Adipocyte (in vitro differentiated cells): ENCODE results near the gene ASTN2.

Experiments used
- DNase-seq: peaks from one replicate; pipeline ENCODE4 v3.0.0-alpha.2; 2015; ENCODE audit warnings: low read depth
- H3K27me3 ChIP-seq: replicated peaks from 2 replicates; pipeline ENCODE4 v1.7.0; 2013; ENCODE audit warnings: mild to moderate bottlenecking, low read length, moderate library complexity; ENCODE audit not compliant: control insufficient read depth, insufficient read depth
- H3K36me3 ChIP-seq: 2 replicates; pipeline ENCODE4 v1.7.0; 2013; ENCODE audit warnings: low read length, mild to moderate bottlenecking, moderate library complexity; ENCODE audit not compliant: control insufficient read depth, insufficient read depth, severe bottlenecking
- H3K4me1 ChIP-seq: 2 replicates; pipeline ENCODE4 v1.7.0; 2013; ENCODE audit warnings: mild to moderate bottlenecking, low read length, moderate library complexity; ENCODE audit not compliant: control insufficient read depth, insufficient read depth
- H3K4me3 ChIP-seq: 2 replicates; pipeline ENCODE4 v1.7.0; 2013; ENCODE audit warnings: mild to moderate bottlenecking, low read length, moderate library complexity
- H3K9ac ChIP-seq: 2 replicates; pipeline ENCODE4 v1.7.0; 2013; ENCODE audit warnings: mild to moderate bottlenecking, low read length, moderate library complexity
- H3K9me3 ChIP-seq: 2 replicates; pipeline ENCODE4 v1.7.0; 2013; ENCODE audit warnings: mild to moderate bottlenecking, low read length, moderate library complexity; ENCODE audit not compliant: control insufficient read depth

Gene ASTN2

GRCh38 chr9:117242082-117242481, 172.8 kb downstream of the ASTN2 start:
- Histone ChIP-seq H3K4me1 (no peaks in the 10 kb centered on the region), H3K27me3 (no peaks in the 10 kb centered on the region), H3K4me3 (no peak overlapping the region), H3K9me3 (no peaks in the 10 kb centered on the region), H3K36me3 (no peaks in the 10 kb centered on the region), H3K9ac (no peak overlapping the region)
- DNase-seq, result no peak

- DNase-seq, result no peak
- H3K9me3 ChIP-seq, result no peaks in the 10 kb centered on the region
- H3K36me3 ChIP-seq, result no peaks in the 10 kb centered on the region
- no peaks in the 10 kb centered on the region for H3K4me1 ChIP-seq
- H3K27me3 ChIP-seq, result no peaks in the 10 kb centered on the region
- H3K4me3 ChIP-seq, result no peak overlapping the region
- no peak overlapping the region for H3K9ac ChIP-seq
These were observed 175.4 kb downstream of the ASTN2 start for GRCh38 chr9:117239428-117239827.

DNA sequence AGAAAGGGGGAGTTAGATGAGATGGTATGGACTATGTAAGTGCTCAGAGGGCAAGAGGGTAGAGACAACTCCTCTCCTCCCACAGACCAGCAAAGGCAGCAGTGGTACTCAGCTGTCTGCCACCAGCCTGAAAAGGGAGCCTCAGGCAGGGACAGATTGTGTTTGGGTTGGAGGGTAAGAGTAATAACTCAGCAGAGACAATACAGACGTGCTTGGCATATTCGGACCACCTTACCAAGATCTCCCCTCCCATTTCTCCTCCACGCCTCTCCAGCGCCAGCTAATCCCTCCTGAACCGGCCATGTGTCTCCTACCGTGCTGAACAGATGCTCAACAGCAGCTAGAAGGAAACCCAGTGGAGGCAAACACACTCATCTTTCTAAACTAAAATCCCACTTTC, 180.8 kb downstream of the ASTN2 start:
- Histone ChIP-seq H3K4me1 (no peaks in the 10 kb centered on the region), H3K9ac (no peak overlapping the region), H3K36me3 (no peaks in the 10 kb centered on the region), H3K4me3 (no peak overlapping the region), H3K27me3 (no peaks in the 10 kb centered on the region), H3K9me3 (no peaks in the 10 kb centered on the region)
- no peak for DNase-seq

DNA sequence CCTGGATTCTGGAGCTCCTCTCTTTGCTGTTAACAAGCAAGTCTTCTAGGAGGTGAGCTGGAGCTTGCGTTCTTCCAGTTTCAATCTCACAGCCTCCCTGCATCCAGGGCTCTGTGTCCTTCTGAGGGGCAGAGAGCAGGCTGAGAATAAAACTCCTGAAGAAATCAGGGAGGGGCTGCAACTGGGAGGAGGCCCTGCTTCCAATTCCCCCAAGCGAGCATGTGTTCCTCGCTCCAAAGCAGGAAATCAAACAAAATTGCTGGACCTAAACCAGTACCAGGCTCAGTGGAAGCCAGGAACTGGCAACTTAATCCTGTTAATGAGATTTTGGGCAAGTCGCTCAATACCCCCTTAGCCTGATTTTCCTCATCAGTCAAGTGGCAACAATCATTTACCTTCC, 181.8 kb downstream of the ASTN2 start:
- Histone ChIP-seq H3K9me3 (no peaks in the 10 kb centered on the region), H3K4me3 (no peak overlapping the region), H3K36me3 (no peaks in the 10 kb centered on the region), H3K9ac (no peak overlapping the region), H3K4me1 (no peaks in the 10 kb centered on the region), H3K27me3 (no peaks in the 10 kb centered on the region)
- no peak for DNase-seq

DNA sequence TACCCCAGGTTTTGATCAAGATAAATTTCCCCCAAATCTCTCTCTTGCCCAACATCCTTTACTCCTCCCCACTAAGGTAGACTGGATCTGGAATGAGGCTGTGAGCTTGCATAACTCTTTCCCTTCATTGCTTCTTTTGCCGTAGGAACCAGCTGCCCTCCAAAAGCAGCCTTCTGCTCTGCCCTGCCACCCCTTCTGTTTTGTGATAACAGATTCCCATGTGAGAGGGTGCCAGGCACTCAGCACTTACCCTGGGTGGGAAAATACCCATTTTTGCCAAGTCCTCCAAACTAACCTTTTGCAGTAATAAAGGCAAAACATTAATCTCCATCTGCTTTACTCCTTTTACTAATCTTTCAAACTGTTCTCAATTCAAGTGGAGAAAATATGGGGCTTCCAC, 182.6 kb downstream of the ASTN2 start:
- no peak for DNase-seq
- Histone ChIP-seq H3K27me3 (no peaks in the 10 kb centered on the region), H3K9ac (no peak overlapping the region), H3K4me3 (no peak overlapping the region), H3K9me3 (no peaks in the 10 kb centered on the region), H3K4me1 (no peaks in the 10 kb centered on the region), H3K36me3 (no peaks in the 10 kb centered on the region)

- no peak for DNase-seq
- no peaks in the 10 kb centered on the region for H3K27me3 ChIP-seq
- H3K4me1 ChIP-seq, result no peaks in the 10 kb centered on the region
These were observed 183.8 kb downstream of the ASTN2 start for GRCh38 chr9:117231012-117231411.

DNA sequence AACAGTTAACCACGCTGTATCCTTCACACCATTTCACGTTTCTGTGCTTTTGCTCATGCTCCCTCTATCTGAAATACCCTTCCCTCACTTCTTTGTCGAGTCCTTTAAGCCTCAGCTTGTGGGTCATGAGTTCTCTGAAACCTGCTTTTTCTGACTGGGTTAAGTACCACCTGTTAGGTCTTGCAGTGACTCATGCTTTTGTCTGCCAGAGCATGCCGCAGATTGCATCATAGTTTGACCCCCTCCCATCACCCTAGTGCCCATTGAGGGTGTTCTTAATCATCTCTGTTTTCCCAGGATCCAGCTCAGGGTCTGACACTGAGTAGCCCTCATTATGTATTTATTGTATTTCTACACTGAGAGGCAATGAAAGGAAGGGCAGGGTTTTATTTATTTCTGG, 190.2 kb downstream of the ASTN2 start:
- Histone ChIP-seq H3K9me3 (no peaks in the 10 kb centered on the region), H3K4me3 (no peak overlapping the region), H3K36me3 (no peaks in the 10 kb centered on the region), H3K9ac (no peak overlapping the region), H3K27me3 (no peaks in the 10 kb centered on the region), H3K4me1 (no peaks in the 10 kb centered on the region)
- DNase-seq, result no peak

More at GRCh38 chr9:117231012-117231411, 183.8 kb downstream of the ASTN2 start:
- H3K36me3 ChIP-seq, result no peaks in the 10 kb centered on the region
- H3K9me3 ChIP-seq, result no peaks in the 10 kb centered on the region
- H3K9ac ChIP-seq, result no peak overlapping the region
- no peak overlapping the region for H3K4me3 ChIP-seq

DNA sequence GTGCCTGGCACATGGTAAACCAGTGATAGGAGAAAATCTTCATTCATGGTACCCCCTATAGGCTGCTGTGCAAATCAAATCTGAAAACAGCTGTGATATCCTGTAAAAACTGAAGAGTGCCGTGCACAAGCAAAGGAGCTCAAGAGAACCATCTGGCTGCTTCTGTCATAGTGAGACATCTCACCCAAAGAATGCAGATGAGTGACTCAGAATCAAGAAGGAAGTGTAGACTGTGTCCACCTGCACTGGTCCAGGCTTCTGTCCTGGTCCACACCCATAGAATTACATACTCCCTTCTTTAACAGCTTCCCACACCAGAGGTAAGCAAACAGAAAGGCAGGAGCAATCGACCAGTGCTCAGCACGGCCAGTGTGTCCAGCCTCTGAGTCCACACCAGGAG, 195.9 kb downstream of the ASTN2 start:
- H3K4me1 ChIP-seq, result no peaks in the 10 kb centered on the region
- H3K36me3 ChIP-seq, result no peaks in the 10 kb centered on the region
- H3K4me3 ChIP-seq, result no peak overlapping the region
- no peaks in the 10 kb centered on the region for H3K9me3 ChIP-seq
- no peaks in the 10 kb centered on the region for H3K27me3 ChIP-seq
- DNase-seq, result no peak
- H3K9ac ChIP-seq, result no peak overlapping the region

- no peak for DNase-seq
- no peaks in the 10 kb centered on the region for H3K4me1 ChIP-seq
- peaks cover 10% of the 10 kb centered on the region for H3K9me3 ChIP-seq
- H3K27me3 ChIP-seq, result no peaks in the 10 kb centered on the region
- H3K9ac ChIP-seq, result no peak overlapping the region
- H3K4me3 ChIP-seq, result no peak overlapping the region
- H3K36me3 ChIP-seq, result no peaks in the 10 kb centered on the region
These were observed 200.4 kb downstream of the ASTN2 start for GRCh38 chr9:117214416-117214815.

DNA sequence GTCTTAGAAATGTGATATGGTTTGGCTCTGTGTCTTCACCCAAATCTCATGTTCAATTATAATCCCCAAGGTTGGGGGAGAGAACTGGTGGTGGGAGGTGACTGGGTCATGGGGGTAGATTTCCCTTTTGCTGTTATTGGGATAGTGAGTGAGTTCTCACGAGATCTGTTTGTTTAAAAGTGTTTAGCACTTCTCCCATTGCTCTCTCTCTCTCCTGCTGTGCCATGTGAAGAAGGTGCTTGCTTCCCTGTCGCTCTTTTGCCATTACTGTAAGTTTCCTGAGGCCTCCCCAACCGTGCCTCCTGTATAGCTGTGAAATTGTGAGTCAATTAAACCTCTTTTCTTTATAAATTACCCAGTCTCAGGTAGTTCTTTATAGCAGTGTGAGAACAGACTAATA, 203.6 kb downstream of the ASTN2 start:
- no peak overlapping the region for H3K9ac ChIP-seq
- DNase-seq, result no peak

GRCh38 chr9:117205806-117206205, 209.1 kb downstream of the ASTN2 start:
- no peaks in the 10 kb centered on the region for H3K4me1 ChIP-seq
- H3K4me3 ChIP-seq, result no peak overlapping the region
- no peak overlapping the region for H3K9ac ChIP-seq
- H3K27me3 ChIP-seq, result no peaks in the 10 kb centered on the region
- peaks cover 15% of the 10 kb centered on the region for H3K9me3 ChIP-seq
- no peaks in the 10 kb centered on the region for H3K36me3 ChIP-seq
- no peak for DNase-seq

More for the DNA sequence above, 203.6 kb downstream of the ASTN2 start:
- Histone ChIP-seq H3K9me3 (peaks cover 15% of the 10 kb centered on the region), H3K4me3 (no peak overlapping the region), H3K27me3 (no peaks in the 10 kb centered on the region), H3K36me3 (no peaks in the 10 kb centered on the region), H3K4me1 (no peaks in the 10 kb centered on the region)

DNA sequence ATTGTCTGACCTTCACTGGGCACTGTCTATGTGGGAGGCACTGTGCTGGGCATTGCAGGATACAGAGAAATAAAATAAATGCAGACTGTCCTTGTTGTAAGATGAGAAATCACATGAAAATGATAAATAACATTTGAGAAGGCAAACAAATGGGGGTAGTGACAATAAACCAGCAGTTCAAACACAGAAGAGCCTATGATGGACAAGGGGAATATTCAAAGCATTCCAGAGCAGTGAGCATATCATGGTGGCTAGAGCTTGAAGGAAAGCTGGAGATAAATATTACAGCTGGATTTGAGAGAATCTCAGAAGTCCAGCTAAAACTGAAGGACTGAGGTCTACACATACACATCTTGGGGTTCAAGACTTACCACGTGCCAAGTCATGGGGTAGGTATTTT, 209.9 kb downstream of the ASTN2 start:
- Histone ChIP-seq H3K4me3 (no peak overlapping the region), H3K36me3 (no peaks in the 10 kb centered on the region), H3K9me3 (peaks cover 10% of the 10 kb centered on the region), H3K4me1 (no peaks in the 10 kb centered on the region), H3K9ac (no peak overlapping the region), H3K27me3 (no peaks in the 10 kb centered on the region)
- DNase-seq, result no peak
